ENCODE measurements around the gene ATF7IP2.
"Not testable (repeated sequence)": the region's sequence is repeated elsewhere in the genome, so short reads cannot be mapped to it uniquely, and the experiment has no call there.

GRCh38 chr16:10366619-10367018 lies 19.2 kb upstream of the ATF7IP2 start:
- not testable (repeated sequence) for TF ChIP-seq POLR2A, CTCF (IDR thresholded peaks at IDR 0.05)

Data from testis (tissue), 2 donors.